K562 (cell line): ENCODE measurements around the gene HEBP2. TPM values are rescaled to one million over a fixed set of nuclear protein-coding genes. Genes with fewer than 3 reads are reported as not detected.

Experiments used
- CBFA2T3 ChIP-seq: fragments of 450-650 bp; IDR thresholded peaks from 2 replicates; pipeline ENCODE4 v1.6.1; 2017
- CSDE1 ChIP-seq, 2 experiments: fragments of 450-650 bp; IDR thresholded peaks; 2 replicates each; pipeline ENCODE4 v1.6.1; 2016; ENCODE audit warnings: mild to moderate bottlenecking in 1 of 2
- HEY1 ChIP-seq: fragments of 250-450 bp; sonication (Bioruptor Pico); IDR thresholded peaks from 2 replicates; pipeline ENCODE4 v1.5.0; 2020; ENCODE audit warnings: mild to moderate bottlenecking, moderate library complexity, borderline replicate concordance
- HOXB6 ChIP-seq: fragments of 250-450 bp; sonication (Bioruptor Pico); IDR thresholded peaks from 2 replicates; pipeline ENCODE4 v1.5.1; 2022; ENCODE audit warnings: mild to moderate bottlenecking, borderline replicate concordance
- MAFG ChIP-seq: fragments of 450-650 bp; conservative IDR thresholded peaks from 2 replicates; pipeline ENCODE4 v1.6.1; 2016; ENCODE audit warnings: missing genetic modification characterization, missing compliant biosample characterization
- TAF1 ChIP-seq: IDR thresholded peaks from 2 replicates; pipeline ENCODE4 v1.6.1; 2011; ENCODE audit warnings: mild to moderate bottlenecking, low read length, moderate library complexity; ENCODE audit not compliant: insufficient read depth, control insufficient read depth, severe bottlenecking; ENCODE audit errors: extremely low read depth
- U2AF1 ChIP-seq: fragments of 200-400 bp; formaldehyde crosslinking; optimal IDR thresholded peaks from 2 replicates; pipeline ENCODE3; 2017; ENCODE audit warnings: mild to moderate bottlenecking, low read depth, low read length, moderate library complexity
- ZNF239 ChIP-seq: fragments of 250-450 bp; sonication (Bioruptor Pico); IDR thresholded peaks from 2 replicates; pipeline ENCODE4 v1.4.0; 2020; ENCODE audit warnings: mild to moderate bottlenecking
- ZNF324 ChIP-seq: fragments of 250-450 bp; sonication (Bioruptor Pico); IDR thresholded peaks from 2 replicates; pipeline ENCODE4 v1.4.0; 2020; ENCODE audit warnings: mild to moderate bottlenecking
- ZNF75A ChIP-seq: fragments of 450-650 bp; formaldehyde crosslinking; IDR thresholded peaks from 2 replicates; pipeline ENCODE4 v1.4.0; 2020; ENCODE audit warnings: mild to moderate bottlenecking
- polyA plus RNA-seq, 8 experiments: library from polyadenylated mRNA; depleted of rRNA in 4 of 8; stranded (reverse) in 5 of 8; unstranded in 3 of 8; fragments of >200 nt; fragmentation: Nextera tagmentation in 2 of 8; fragmentation: Illumina TruSeq in 1 of 8; extraction: Ambion mirVana in 2 of 8; extraction: Trizol in 1 of 8; gene quantifications; 2 replicates each; pipeline versions ENCODE4 v1.2.1 to v1.2.3, GENCODE V29; 2011 to 2014; ENCODE audit warnings: inconsistent platforms in 1 of 8, missing spikeins in 1 of 8
- total RNA-seq, 7 experiments: library from RNA; depleted of rRNA in 6 of 7; stranded (reverse); fragments of >200 nt in 6 of 7; fragmentation: Illumina TruSeq in 2 of 7; extraction: Trizol in 2 of 7; gene quantifications; 2 replicates each; pipeline versions ENCODE4 v1.2.1 to v1.2.3, GENCODE V29; 2011 to 2021; ENCODE audit warnings: low replicate concordance in 1 of 7
- TF ChIP-seq, protein P1 (sequence below): sonication (generic); formaldehyde crosslinking; IDR thresholded peaks from 2 replicates; pipeline ENCODE4 v1.8.0; 2023; ENCODE audit warnings: mild to moderate bottlenecking, missing genetic modification reagents
- TF ChIP-seq, protein P2 (sequence below), 2 experiments: fragments of 450-650 bp; IDR thresholded peaks; 2 replicates each; pipeline ENCODE4 v1.6.1; 2016
- TF ChIP-seq, protein P3 (sequence below), 2 experiments: fragments of 450-650 bp in 1 of 2; sonication (generic) in 1 of 2; formaldehyde crosslinking in 1 of 2; IDR thresholded peaks; 2 replicates each; pipeline versions ENCODE4 v1.7.1 to v1.9.0; 2016 to 2022; ENCODE audit warnings: inconsistent platforms in 1 of 2, mild to moderate bottlenecking in 1 of 2, missing genetic modification reagents in 1 of 2

The HEBP2 gene
- total and polyA plus RNA-seq, 9 of the 15 experiments (the other 6 are each of a cell fraction or from before 2014, with no cell fraction given), result 8.5 to 63.7 (median 36.9) TPM

DNA sequence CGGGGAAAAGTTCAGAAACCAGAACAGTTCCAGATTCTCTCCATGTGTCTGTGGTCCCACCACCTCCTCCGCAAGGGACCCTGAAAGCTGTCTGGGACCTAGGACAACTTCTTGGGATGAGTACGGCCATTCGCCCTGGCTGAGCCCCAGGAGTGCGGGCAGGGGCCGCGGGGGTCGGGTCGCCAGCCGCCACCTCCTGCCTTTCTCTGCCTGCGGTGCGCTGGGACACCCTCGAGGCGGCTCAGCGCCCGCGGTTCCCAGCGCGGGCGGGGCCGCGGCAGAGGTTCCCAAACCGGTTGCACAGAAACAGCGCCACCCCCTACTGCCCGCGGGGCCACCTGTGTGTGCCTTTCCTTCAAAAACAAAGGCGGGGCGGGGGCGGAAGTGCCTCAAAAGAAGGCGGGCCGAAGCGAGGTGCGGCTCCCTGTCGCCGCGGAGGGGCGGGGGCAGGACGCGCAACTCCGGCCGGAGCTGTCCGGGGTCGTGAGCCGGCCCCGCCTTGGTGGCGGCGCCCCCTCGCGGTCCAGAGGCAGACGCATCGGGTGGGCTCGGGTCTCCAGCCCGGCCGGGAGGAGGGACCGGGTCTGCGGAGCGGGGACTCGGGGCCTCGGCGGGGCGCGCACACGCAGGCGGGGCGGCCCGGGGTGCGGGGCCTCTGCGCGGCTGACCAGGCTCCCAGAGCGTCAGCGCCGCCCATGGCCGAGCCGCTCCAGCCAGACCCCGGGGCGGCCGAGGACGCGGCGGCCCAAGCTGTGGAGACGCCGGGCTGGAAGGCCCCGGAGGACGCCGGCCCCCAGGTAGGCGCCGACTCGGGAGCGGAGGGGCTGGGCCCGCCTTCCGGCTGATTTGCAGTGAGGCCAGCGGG lies at the start of gene HEBP2 (continued):
- TF ChIP-seq U2AF1 (peak; percentile 48), ZNF324 (CRISPR knock-in tag) (no peak), MAFG (tag) (no peak), CSDE1 (IDR thresholded peaks at IDR 0.05) (no peak), ZNF75A (CRISPR knock-in tag) (no peak; the same call in 1 of the 2 replicates), TAF1 (peak; percentile 61), CBFA2T3 (peak; percentile 34; the same call in 1 of the 2 replicates), ZNF239 (CRISPR knock-in tag) (no peak), HOXB6 (CRISPR knock-in tag) (no peak), HEY1 (no peak)
- TF ChIP-seq, protein P1, sequence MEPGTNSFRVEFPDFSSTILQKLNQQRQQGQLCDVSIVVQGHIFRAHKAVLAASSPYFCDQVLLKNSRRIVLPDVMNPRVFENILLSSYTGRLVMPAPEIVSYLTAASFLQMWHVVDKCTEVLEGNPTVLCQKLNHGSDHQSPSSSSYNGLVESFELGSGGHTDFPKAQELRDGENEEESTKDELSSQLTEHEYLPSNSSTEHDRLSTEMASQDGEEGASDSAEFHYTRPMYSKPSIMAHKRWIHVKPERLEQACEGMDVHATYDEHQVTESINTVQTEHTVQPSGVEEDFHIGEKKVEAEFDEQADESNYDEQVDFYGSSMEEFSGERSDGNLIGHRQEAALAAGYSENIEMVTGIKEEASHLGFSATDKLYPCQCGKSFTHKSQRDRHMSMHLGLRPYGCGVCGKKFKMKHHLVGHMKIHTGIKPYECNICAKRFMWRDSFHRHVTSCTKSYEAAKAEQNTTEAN, result no peak
- TF ChIP-seq, protein P2, sequence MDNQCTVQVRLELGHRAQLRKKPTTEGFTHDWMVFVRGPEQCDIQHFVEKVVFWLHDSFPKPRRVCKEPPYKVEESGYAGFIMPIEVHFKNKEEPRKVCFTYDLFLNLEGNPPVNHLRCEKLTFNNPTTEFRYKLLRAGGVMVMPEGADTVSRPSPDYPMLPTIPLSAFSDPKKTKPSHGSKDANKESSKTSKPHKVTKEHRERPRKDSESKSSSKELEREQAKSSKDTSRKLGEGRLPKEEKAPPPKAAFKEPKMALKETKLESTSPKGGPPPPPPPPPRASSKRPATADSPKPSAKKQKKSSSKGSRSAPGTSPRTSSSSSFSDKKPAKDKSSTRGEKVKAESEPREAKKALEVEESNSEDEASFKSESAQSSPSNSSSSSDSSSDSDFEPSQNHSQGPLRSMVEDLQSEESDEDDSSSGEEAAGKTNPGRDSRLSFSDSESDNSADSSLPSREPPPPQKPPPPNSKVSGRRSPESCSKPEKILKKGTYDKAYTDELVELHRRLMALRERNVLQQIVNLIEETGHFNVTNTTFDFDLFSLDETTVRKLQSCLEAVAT (IDR thresholded peaks at IDR 0.05), result 0 out of 4 replicates have a peak, but pooled peaks of 1 of the 2 experiments have one; percentile 20
- TF ChIP-seq, protein P3, sequence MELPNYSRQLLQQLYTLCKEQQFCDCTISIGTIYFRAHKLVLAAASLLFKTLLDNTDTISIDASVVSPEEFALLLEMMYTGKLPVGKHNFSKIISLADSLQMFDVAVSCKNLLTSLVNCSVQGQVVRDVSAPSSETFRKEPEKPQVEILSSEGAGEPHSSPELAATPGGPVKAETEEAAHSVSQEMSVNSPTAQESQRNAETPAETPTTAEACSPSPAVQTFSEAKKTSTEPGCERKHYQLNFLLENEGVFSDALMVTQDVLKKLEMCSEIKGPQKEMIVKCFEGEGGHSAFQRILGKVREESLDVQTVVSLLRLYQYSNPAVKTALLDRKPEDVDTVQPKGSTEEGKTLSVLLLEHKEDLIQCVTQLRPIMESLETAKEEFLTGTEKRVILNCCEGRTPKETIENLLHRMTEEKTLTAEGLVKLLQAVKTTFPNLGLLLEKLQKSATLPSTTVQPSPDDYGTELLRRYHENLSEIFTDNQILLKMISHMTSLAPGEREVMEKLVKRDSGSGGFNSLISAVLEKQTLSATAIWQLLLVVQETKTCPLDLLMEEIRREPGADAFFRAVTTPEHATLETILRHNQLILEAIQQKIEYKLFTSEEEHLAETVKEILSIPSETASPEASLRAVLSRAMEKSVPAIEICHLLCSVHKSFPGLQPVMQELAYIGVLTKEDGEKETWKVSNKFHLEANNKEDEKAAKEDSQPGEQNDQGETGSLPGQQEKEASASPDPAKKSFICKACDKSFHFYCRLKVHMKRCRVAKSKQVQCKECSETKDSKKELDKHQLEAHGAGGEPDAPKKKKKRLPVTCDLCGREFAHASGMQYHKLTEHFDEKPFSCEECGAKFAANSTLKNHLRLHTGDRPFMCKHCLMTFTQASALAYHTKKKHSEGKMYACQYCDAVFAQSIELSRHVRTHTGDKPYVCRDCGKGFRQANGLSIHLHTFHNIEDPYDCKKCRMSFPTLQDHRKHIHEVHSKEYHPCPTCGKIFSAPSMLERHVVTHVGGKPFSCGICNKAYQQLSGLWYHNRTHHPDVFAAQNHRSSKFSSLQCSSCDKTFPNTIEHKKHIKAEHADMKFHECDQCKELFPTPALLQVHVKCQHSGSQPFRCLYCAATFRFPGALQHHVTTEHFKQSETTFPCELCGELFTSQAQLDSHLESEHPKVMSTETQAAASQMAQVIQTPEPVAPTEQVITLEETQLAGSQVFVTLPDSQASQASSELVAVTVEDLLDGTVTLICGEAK (IDR thresholded peaks at IDR 0.05), result no peak
- TF ChIP-seq, protein P3 (CRISPR knock-in tag; IDR thresholded peaks at IDR 0.05), result no peak
